Activated CD4-positive, alpha-beta T cell treated with anti-CD3 and anti-CD28 coated beads, Interleukin-2, amount 50 U/mL, for 16 hours (primary cell): ENCODE data around the gene FGFR4.

Experiments used
- DNase-seq: peaks from one replicate; pipeline ENCODE4 v3.0.0-alpha.2; 2020

Gene FGFR4

DNA sequence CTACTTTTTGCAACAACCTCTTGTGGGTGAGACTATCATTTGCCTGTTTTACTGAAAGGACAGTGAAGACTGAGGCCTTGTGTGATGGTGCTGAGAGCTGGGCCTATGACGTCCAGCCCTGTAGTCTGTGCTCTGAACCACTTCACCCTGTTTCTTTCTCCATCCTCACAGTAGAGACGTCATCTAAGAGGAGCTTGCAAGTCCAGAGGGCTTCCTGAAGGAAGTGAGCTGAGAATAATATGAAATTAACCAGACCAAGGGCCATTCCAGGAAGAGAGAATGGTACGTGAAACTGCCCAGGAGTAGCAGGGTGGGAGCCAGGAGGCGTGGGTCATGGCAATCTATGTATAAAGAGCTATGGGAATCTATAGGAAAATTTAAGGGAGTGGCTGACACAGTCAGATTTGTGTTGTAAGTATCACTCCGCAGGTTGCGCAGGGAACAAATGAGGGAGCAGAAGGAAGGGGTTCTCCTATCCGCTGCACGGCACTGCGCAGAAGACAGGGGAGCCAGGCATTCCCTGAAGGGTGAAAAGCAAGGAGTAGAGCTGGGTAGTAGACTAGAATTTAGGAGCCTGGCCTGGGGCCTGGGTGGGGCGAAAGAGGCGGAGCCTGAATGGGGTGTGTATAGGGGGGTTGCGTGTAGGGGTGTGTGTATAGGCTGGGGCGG is 596 bp upstream of the FGFR4 start:
- no peak for DNase-seq

GRCh38 chr5:177087398-177088005 is 787 bp downstream of the FGFR4 start:
- DNase-seq = no peak

DNA sequence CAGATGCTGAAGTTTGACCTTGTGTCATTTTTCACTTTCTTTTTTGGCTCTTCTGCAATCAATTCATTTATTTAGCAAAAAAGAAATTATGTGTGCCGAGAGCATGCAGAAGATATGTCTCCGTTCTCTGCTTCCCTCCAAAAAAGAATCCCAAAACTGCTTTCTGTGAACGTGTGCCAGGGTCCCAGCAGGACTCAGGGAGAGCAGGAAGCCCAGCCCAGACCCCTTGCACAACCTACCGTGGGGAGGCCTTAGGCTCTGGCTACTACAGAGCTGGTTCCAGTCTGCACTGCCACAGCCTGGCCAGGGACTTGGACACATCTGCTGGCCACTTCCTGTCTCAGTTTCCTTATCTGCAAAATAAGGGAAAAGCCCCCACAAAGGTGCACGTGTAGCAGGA is 2.4 kb downstream of the FGFR4 start:
- DNase-seq = no peak

DNA sequence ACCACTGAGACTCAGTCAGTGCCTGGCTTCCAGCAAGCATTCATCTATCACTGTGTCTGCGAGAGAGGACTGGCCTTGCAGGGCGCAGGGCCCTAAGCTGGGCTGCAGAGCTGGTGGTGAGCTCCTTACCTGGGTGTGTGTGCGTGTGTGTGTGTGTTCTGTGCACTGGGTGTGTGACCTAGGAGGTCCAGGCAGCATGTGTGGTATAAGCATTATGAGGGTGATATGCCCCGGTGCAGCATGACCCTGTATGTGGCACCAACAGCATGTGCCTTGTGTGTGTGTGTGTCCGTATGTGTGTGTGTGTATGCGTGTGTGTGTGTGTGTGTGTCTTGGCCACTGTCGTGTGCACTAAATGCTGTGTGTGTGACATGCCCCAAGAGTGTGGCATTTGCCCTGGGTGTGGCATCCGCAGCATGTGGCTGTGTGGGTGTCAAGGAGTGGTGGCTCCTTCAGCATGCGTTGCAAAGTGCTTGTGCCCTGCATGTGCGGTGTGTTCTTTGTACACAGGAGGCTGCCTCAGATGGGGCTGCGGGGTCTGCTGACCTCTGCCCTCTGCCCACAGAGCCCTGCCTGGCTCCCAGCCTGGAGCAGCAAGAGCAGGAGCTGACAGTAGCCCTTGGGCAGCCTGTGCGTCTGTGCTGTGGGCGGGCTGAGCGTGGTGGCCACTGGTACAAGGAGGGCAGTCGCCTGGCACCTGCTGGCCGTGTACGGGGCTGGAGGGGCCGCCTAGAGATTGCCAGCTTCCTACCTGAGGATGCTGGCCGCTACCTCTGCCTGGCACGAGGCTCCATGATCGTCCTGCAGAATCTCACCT is 3.3 kb downstream of the FGFR4 start:
- DNase-seq = no peak

GRCh38 chr5:177090813-177091212 is 4.1 kb downstream of the FGFR4 start:
- no peak for DNase-seq

- DNase-seq = no peak
Measured at GRCh38 chr5:177091232-177091631, 4.5 kb downstream of the FGFR4 start.

GRCh38 chr5:177092178-177093081 is 5.7 kb downstream of the FGFR4 start:
- DNase-seq = no peak

DNA sequence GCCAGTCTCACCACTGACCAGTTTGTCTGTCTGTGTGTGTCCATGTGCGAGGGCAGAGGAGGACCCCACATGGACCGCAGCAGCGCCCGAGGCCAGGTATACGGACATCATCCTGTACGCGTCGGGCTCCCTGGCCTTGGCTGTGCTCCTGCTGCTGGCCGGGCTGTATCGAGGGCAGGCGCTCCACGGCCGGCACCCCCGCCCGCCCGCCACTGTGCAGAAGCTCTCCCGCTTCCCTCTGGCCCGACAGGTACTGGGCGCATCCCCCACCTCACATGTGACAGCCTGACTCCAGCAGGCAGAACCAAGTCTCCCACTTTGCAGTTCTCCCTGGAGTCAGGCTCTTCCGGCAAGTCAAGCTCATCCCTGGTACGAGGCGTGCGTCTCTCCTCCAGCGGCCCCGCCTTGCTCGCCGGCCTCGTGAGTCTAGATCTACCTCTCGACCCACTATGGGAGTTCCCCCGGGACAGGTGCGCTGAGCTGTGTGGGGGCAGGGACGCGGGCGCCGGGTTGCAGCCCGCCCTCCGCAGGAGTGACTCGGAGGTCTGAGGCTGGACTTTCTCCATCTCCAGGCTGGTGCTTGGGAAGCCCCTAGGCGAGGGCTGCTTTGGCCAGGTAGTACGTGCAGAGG is 6.5 kb downstream of the FGFR4 start:
- no peak for DNase-seq

DNA sequence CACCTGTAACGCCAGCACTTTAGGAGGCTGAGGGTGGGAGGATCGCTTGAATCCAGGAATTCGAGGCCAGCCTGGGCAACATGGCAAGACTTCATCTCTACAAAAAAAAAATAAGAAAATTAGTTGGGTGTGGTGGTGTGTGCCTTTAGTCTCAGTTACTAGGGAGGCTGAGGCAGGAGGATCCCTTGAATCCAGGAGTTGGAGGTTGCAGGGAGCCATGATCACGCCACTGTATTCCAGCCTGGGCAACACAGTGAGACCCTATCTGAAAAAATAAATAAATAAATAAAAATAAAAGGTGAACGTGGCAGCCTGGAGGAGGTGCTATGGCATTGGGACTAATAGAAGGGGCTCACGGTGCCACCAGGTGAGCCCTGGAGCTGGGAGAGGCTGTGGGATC is 7.1 kb downstream of the FGFR4 start:
- no peak for DNase-seq

GRCh38 chr5:177094224-177095087 is 7.7 kb downstream of the FGFR4 start:
- DNase-seq = no peak

GRCh38 chr5:177095088-177095669 is 8.5 kb downstream of the FGFR4 start:
- no peak for DNase-seq

DNA sequence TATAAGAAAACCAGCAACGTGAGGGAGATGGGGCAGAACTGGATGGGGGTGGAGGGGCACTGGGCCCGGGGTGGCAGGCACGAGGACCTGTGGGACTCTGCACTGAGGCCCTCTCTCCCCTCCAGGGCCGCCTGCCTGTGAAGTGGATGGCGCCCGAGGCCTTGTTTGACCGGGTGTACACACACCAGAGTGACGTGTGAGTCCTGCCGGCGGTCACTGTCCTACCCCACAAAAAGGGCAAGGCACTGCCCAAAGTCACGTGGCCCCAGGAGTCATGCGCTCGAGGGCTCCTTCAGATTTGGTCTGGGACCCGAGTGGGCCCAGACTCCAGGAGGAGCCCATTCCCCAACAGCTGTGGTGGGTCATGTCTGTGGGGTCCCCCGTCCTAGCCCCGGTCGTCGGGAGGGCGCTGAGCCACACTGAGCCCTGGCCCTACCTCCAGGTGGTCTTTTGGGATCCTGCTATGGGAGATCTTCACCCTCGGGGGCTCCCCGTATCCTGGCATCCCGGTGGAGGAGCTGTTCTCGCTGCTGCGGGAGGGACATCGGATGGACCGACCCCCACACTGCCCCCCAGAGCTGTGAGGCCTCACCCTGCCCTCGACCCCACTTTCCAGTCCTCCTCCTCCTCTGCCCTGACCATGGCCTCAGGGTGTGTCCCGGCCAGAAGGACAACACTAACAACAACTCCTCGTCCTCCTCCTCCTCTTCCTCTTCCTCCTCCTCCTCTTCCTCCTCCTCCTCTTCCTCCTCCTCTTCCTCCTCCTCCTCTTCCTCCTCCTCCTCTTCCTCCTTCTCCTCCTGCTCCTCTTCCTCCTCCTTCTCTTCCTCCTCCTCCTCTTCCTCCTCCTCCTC is 9.7 kb downstream of the FGFR4 start:
- DNase-seq = no peak

GRCh38 chr5:177097016-177097985 is 10.6 kb downstream of the FGFR4 start:
- DNase-seq = no peak

GRCh38 chr5:177098120-177098469 is 11.4 kb downstream of the FGFR4 start:
- DNase-seq = no peak

DNA sequence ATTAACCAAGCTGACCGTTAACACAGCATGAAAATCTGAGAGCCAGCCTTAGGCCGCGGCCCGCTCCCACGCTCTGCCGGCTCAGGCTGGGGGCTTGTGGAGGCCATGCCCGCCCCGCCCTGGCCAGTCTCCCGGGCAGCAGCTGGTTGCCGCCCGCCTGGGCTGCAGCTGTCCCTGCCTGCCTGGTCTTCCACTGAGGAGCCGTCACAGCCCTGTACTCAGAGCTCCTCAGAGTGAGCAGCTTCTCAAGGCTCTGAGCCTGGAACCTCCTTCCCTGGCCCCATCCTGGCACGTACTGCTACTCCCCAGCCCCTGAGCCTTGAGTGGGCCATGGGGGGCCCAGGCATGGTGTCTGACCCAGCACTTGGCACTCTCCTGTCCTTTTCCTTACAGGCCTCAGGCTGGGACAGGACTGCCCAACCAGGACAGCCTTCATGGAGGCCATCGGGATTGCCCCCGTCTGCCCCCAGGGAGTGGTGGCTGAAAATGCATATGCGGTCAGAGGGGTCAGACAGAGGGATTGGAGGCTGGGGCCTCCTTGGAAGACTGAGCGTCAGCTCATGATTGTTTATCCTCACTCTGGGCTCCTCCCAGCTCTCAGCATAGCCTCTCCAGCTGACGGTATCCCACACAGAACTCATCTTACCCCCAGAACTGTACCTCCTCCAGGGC is 11.9 kb downstream of the FGFR4 start:
- no peak for DNase-seq

- DNase-seq = no peak
Measured at GRCh38 chr5:177099422-177100093, 12.8 kb downstream of the FGFR4 start.

DNA sequence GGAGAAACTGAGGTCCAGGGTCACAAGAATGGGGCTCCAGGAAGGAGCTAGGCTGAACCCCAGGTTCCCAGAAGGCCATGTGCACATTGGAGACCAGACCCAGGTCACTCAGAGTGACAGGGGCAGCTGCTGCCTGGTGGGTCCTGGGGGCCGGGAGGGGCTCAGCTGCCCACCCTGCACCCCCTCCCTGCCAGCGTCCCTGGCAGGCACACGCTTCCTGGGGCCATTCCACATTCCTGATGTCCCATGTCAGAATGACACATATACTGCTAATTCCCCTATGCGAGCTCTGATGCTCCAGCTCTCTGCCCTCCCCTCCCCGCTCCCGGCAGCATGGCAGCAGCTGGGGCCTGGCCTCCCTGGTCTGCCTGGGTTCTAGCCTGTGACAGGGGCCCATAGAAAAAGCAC is 14.0 kb downstream of the FGFR4 start:
- DNase-seq = no peak
